ENCODE results near the gene NAA16.
A peak's percentile ranks its signal among the peaks of the same experiment; 100 is the strongest.
"Not testable (repeated sequence)": the region's sequence is repeated elsewhere in the genome, so short reads cannot be mapped to it uniquely, and the experiment has no call there.

NAA16 gene

DNA sequence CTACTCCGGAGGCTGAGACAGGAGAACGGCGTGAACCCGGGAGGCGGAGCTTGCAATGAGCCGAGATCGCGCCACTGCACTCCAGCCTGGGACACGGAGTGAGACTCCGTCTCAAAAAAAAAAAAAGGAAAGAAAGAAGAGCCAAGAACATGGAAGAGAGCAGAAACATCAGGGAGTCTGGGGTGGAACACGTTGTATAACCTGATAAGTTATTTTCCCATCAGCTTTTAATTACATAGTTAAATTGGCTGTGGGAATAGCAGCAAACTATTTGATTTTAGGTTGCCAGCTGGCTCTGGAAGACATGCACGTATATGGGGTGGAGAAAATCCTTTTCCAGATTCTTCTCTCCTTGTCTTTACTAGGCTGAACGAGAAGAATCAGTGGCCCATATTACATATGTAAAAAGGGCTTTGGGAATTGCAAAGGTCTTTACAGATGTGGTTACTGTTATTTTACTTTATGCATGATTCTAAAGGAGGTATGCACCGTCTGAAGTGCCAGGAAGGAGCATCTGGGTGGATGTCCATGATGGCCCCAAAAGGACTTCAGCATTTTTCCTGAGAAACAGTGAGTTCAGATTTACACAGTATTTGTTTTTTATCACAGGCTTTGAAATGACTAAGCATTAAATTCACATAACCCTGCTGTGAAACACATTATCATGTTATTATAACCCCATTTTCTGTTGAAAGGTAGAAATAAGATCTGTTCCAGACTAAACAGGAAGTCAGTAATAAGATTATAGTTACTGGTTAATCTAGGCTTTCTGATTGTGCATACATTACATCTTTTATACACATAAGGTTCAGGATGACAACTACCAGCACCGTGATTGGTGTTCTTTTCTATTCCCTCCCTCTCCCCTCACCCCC lies 4.6 kb upstream of the NAA16 start:
- no peak for DNase-seq

DNA sequence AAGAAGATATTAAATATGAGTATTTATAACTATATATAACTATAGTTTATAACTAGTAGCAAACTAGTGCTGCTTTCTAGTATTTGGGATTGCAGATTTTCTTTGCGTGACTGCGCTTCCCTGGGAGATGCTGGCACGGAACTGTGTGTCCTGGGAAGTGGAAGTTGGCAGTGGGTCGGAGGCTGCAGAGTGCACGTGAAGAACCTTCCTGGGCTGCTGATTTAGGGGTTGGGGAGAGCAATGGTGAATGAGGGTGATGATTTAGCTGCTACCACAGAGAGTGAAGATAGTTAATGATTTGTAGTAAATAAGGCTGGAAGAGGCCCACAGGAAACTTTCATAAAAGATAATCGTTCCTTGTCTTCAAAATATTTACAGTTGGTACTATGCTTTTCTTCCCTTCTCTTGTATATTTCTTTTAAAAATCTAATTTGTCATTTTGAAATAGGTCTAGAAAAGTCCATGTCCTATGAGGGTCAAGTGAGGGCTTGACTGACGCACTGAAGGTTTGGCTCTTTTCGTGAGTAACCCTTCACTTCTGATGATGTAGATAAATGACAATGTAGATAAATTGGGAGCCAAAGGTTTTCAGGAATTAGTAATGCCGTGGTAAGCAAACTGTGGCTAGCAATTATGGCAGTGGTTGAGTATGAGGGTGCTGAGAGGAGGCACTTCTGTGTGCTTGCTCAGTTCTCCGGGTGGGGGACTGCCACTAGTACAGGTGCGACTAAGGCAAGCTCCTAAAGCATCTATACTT lies 3.0 kb upstream of the NAA16 start:
- DNase-seq = no peak

DNA sequence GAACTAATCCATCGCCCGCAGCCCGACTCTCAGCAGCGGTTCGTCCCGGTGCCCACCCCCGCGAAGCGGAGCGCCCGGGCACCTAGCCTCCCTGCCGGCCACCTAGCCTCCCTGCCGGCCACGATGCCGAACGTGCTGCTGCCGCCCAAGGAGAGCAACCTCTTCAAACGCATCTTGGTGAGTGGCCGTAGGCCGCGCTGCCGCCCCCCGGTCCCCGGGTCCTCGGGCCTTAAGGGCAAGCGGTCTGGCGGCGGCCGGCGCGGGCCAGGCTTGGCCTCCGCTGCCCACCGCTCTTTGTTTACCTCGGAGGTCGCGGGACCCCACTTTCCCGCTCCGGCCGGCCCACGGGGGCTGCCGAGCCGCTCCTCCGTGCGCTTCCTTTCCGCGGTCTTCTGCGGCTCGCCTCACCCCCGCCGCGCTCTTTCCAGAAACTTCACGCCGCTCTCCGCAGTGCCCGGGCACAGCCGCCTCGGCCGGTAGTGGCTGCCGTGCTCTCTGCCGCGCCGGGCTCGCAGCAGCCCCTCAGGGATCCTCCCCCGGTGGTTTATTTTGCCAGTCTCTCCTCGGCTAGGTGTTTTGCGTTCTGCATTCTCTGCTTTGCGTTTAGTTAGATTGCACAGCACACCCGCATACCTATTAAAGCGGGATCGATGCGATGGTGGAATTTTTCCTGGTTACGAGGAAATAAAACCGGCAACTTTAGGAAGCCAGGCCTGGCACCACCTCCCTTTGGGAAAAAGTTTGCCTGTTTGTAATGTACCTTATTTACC lies 524 bp downstream of the NAA16 start:
- DNase-seq = peak; percentile 54 to 55

DNA sequence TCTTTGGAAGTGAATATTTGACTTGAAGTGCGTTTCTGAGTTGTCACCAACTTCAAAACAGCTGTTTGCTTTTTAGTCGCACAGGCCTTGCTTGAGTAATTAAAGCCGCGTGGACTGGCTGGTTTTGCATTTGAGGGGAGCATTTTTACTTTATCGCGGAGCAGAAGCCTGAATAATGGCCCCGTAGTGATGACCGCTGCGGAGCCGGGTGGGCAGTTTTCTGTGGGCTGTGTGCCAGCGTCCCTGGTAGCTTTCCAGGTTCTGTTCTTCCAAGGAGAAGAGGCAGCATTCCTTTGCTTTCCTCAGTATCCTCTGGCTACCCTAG lies 1.1 kb downstream of the NAA16 start:
- DNase-seq = no peak

DNA sequence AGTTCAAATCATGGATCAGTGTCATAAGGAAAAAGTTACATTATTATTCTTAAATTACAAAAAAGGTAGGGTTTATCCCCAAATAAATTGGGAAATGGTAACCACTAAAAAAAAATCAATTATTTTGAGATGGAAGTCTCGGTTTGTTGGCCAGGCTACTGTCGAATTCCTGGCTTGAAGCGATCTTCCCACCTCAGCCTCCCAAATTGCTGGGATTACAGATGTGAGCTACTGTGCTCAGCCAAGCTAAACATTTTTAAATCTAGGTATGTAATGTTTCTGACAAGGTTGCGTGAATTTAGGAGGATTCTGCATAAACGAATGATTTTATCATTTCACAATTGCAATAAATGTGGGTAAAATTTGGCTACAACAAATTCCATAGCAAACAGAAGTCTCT lies 2.0 kb downstream of the NAA16 start:
- DNase-seq = no peak

DNA sequence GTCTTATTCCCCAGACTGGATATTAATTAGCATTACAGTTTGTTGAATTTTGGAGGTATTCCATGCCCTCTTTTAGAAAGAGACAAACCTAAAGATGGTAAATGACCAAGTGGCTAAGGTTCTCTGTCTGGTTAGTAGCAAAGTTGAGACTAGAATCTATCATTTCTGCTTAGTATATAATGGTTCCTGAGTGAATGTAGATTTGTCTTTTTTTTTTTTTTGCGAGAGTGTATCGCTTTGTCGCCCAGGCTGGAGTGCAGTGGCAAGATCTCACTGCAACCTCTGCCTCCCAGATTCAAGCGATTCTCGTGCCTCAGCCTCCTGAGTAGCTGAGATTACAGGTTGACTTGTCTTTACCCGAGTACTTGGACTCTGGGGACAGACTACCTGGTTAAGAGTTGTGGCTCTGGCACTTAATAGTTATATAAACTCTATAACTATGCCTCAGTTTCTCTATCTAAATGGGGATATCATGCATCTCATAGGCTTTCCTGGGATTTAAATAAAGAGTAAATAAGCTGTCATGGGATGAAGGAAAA lies 2.7 kb downstream of the NAA16 start:
- DNase-seq = no peak

DNA sequence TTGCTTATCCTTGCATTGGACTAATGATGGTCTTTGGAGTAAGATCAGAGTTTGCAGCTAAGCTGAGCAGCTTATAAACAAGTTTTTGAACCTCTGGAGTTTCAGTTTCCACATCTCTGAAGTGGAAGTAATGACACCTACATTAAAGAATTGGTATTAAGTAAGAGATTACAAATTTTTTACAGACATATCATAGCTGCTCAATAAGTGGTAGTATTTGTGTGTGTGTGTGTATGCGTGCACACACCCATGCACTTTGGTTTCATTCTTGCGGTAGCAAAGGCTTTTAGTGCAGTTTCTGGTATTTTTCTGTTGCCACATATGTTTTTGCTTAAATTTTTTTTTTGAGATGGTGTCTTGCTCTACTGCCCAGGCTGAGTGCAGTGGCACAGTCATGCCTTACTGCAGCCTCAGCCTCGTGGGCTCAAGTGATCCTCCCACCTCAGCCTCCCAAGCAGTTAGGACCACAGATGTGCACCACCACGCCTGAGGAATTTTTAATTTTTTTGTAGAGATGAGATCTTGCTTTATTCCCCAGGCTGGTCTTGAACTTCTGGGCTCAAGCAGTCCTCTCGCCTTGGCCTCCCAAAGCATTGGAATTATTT lies 4.5 kb downstream of the NAA16 start:
- no peak for DNase-seq

DNA sequence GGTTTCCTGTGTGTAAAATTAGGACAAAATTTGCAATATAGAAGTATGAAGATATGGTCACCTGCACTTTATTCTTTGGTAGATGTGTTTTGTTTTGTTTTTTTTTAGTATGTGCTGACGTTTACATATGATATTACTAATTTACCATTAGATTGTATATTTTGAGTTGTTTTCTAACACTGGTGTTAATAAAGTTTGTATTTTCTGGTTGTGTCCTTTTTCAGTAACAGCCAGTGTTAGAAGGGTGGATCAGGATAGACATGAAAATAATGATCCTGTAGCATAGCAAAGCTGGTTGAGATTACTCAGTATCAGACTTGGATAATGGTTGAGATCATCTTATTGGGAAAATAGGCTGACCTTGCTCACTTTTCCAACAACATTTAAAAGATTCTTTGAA lies 6.2 kb downstream of the NAA16 start:
- DNase-seq = no peak

DNA sequence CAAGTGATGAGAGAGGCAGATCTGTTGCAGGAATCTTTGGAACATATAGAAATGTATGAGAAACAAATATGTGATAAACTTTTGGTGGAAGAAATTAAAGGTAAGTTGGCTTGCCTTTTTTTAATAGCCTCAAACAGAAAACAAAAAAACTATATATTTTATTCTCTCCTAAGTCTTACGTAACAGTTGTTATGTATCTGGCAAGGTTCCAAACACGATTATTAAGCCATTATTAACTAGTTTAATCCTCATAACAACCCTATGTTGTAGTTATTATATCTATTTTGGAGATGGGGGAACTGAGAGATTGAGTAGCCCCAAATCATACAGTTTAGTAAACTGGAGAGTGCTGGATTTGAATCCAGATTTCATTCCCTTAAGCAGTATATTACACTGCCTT lies 14.7 kb downstream of the NAA16 start:
- DNase-seq = no peak

DNA sequence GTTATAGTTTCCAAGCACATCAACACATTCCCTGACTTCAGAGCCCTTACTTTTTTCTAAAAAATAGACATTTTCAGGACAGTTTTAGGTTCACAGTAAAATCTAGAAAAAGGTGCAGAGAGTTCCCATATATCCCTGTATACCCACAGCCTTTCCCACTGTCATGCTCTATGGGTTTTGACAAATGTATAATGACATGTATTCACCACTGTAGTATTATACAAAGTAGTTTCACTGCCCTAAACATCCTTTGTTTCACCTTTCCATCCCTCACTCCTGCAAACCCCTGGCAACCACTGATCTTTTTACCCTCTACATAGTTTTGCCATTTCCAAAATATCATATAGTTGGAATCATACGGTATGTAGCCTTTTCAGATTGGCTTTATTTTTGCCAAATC lies 15.6 kb downstream of the NAA16 start:
- DNase-seq = no peak

DNA sequence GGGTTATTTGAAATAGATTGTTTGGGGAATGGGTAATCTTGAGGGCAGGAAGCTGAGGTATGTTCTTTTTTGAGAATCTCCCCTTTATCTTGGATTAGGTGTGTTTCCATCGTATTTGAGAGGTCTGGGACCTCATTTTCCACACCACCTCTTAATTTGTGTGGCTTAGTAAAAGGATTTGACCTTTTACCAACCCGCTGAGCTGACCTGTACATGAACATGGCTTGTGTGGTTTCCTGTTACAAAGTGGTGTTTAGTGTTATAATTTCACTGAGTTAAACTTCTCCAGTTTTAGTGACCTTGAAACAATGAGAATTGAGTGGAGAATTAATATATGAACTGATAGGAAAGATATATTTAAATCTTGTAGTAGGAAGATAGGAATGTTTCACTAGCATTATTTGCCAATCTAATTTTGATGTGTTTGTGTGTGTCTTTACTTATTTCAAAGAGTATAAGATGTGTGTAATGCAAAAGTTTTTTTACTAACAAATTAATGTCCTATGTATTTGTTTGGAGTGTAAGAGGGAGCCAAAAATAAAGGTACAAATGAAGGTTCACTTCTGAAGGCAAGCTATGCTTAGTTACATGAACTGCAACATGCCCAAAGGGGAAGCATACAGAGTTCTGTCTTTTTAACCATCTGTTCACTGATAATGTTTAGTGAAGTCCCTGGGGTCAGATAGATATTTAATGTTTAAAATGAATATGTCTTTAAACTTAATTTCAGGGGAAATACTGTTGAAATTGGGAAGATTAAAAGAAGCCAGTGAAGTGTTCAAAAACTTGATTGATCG lies 17.1 kb downstream of the NAA16 start:
- DNase-seq = no peak

DNA sequence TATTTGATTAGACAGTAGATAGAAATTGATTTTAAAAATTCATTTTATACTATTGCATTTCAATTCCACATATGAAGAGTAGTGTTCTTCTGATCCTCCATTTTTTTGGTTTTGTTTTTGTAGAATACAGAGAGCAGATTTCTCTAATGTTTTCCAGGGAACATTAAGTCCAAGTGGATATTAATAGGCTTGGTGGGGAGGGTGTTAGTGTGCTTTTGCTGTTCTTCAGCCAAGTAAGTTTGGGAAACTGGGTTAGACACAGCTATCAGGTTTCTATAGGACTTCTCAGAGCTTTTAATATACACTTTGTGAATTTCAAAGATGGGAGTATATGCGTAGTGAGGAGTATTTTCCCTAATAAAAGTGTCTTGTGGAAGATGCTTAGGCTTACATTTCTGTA lies 21.8 kb downstream of the NAA16 start:
- no peak for DNase-seq

DNA sequence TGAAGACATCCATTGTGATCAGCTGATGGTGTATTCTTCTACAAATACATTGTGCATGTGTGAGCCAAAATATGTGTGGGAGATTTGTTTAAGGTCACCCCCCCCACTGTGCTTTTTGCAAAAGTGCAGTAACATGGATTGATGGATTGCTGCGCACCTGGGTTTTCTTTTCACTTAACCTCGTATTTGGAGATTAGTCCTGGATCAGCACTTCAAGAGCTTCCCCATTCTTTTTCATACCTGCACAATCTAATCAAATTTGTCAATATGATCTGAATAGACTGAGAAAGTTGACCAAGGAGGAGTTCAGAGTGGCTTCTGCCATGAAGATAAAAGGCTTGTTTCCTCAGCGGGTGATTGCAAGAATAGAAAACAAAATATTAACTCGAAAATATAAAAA lies 23.7 kb downstream of the NAA16 start:
- no peak for DNase-seq

DNA sequence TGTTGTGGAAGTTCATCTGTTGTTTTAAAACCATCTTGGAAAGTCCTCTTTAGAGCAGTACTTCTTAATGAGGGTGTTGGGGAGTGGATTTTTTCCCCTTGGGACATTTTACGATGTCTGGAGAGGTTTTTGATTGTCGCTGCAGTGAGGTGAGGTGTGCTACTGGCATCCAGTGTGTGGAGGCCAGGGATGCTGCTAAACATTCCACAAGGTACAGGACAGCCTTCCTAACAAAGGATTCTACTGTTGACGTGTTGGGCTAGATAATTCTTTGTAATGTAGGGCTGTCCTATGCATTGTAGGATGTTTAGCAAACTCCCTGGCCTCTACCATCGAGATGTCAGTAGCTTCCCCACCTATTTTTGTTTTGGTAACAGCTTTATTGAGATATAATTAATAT lies 33.3 kb downstream of the NAA16 start:
- DNase-seq = no peak

DNA sequence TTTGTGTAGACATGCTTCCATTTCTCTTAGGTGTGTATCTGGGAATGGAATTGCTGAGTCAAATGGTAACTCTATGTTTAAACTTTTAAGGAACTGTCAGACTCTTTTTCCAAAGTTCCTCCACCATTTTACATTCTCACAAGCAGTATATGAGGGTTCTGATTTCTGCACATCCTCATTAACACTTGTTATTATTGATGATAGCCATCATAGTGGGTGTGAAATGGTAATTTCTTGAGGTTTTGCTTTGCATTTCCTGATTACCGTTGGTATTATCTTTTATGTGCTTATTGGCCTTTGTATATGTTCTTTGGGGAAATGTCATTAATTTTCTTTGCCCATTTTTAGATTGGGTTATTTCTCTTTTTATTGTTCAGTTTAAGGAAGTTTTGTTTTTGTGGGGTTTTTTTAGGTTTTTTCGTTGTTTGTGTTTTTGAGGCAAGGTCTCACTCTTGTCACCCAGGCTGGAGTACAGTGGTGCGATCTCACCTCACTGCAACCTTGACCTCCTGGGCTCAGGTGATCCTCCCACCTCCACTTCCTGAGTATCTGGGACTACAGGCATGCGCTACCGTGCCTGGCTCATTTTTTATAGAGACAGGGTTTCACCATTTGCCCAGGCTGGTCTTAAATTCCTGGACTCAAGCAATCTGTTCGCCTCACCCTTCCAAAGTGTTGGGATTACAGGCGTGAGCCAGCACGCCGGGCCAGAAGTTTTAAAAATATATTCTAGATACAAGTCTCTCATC lies 34.3 kb downstream of the NAA16 start:
- DNase-seq = no peak

DNA sequence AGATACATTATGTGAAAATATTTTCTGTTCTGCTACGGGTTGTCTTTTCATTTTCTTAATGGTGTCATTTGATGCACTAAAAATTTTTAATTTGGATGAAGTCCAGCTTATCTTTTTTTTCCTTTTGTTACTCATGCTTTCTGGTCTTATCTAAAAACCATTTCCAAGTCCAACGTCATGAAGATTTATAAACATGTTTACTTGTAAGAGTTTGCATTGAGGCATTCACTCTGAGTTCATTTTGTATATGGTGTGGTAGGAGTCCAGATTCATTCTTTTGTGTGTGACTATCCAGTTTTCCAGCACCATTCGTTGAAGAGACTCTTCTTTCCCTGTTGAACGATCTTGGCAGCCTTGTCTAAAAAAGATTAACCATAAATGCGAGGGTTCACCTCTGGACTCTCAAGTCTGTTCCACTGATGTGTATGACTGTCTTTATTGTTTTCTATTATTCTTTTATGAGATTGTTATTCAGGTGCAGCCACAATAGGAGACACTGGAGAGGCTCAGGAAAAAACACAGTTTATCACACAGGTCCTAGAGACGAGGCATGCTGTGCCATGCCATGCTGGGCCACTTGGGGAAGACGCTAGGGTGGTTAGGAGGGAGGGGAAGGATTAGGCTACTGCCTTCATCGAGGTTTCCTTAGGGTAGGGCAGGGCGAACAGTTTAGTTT lies 35.0 kb downstream of the NAA16 start:
- DNase-seq = no peak

DNA sequence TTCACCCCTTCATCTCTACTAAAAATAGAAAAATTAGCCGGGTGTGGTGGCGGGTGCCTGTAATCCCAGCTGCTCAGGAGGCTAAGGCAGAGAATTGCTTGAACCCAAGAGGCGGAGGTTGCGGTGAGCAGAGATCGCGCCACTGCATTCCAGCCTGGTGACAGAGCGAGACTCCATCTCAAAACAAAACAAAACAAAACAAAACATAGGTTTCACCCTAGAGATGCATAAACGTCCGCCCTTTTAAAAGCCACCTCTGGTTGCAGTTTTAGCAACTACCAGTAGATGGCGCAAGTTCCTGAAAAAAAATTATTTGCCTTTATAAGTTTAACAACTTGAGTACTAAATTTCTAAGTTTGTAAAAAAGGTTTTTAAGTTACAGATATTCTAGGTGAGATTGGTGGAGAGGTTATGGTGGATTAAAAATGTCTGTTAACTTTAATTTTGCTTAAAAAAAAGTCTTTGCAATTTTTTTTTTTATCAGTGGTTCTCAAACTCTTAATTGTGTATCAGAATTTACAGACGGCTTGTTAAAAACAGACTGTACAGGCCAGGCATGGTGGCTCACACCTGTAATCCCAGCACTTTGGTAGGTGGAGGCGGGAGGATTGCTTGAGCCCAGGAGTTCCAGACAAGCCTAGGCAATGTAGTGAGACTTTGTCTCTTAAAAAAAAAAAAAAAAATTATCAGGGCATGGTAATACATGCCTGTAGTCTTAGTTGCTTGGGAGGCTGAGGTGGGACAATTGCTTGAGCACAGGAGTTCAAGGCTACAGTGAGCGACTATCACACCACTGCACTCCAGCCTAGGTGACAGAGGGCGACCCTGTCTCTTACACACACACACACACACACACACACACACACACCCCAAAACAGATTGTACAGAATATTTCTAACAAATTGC lies 42.1 kb downstream of the NAA16 start:
- DNase-seq = peak; percentile 71 to 87

DNA sequence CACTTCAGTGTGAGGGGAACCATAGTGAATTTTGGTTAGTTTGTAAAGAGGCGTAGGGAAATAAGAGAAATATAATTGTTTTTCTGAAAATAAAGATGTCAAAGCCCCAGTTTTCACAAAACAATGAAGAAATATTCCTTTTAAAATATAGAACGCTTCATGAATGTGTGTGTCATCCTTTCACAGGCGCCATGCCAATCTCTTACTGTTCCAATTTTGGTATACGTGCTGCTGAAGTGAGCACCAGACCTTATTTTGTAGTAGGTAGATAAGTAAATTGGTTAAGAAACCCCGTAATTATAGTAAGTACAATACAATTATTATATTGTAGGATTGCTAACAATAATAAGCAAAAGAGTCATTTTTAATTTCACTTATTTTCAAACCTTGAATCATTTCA lies 43.3 kb downstream of the NAA16 start:
- DNase-seq = no peak

DNA sequence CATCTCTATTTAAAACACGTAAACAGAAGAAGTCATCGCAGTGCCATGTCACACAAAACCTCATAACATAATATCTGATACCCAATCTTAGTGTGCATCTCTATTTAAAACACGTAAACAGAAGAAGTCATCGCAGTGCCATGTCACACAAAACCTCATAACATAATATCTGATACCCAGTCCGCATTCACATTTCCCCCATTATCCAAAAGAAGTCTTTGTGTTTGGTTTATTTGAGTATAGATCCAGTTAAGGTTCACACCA lies 45.2 kb downstream of the NAA16 start:
- DNase-seq = not testable (repeated sequence)

DNA sequence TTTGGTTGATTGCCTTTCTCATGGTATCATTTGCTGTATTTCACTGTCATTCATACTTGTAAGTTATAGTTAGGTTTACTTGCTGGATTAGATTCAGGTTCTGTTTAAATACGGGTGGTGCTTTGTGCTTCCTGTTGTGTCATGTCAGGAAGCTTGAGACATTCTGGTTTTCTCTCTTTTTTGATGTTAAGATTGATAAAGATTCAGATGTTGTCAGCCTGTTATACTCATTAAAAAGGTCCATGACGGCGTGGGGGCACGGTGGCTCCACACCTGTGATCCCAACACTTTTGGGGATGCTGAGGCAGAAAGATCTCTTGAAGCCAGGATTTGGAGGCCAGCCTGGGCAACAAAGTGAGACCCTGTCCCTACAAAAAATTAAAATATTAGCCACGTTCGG lies 45.7 kb downstream of the NAA16 start:
- DNase-seq = peak; percentile 20 to 68

Data from CD4-positive, alpha-beta T cell treated with Interleukin-1 beta for 1 hour (primary cell).